Ureter (tissue), 1 donor: ENCODE measurements around the gene SIRPA. TPM values are rescaled to one million over a fixed set of nuclear protein-coding genes. Genes with fewer than 3 reads are reported as not detected.

Experiments
- DNase-seq: peaks from one replicate; pipeline ENCODE4 v3.0.0-alpha.2; 2020; ENCODE audit warnings: low spot score
- total RNA-seq: library from RNA; stranded (reverse); gene quantifications from one replicate; pipeline ENCODE4 v1.2.4, GENCODE V29; 2023
- donor health status: DM: yes; HTN: yes; CAD: no.

SIRPA gene
- total RNA-seq, 1 donor from 2014 or later = 14.5 TPM

GRCh38 chr20:1870792-1871550 lies 24.2 kb upstream of the SIRPA start:
- no peak for DNase-seq

- no peak for DNase-seq
These were observed 23.3 kb upstream of the SIRPA start for GRCh38 chr20:1871807-1872458.

GRCh38 chr20:1872459-1873097 lies 22.6 kb upstream of the SIRPA start:
- no peak for DNase-seq

- no peak for DNase-seq
These were observed 20.6 kb upstream of the SIRPA start for GRCh38 chr20:1874450-1875182.

DNA sequence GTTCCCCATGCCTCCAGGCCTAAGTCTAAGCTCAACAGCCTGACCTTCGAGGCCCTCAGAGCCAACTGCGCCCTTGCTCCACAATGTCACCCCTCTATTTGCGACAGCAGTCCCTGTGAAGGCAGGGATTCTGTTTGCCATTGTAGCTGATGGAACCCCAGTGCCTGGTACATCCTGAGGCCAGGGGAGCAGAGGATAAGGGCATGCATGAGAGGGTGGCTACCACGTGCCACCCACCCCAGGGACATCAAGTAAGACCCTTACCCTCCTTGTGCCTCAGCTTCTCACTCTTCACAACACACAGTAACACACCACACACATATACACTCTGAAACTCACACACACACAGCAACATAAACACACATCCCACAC lies 20.0 kb upstream of the SIRPA start:
- no peak for DNase-seq

DNA sequence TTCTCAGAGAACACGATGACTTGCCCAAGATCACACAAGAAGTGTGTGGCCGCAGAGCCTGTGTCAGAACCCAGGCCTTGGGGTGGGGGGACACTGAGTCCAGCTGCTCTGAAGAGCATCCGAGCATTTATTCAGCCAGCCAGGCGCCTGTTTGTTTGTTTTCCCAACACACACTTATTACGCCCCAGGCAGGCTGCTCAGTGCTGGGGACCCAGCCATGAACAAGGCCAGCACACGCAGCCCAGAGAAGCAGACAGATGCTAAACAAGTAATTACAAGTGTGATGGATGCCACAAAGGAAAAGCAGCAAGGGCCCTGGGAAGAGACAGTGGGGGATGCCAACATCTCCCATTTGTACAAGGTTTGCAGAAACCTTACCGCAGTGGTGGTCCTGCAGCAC lies 19.4 kb upstream of the SIRPA start:
- no peak for DNase-seq

GRCh38 chr20:1876217-1876921 lies 18.8 kb upstream of the SIRPA start:
- DNase-seq = no peak

- DNase-seq = no peak
These were observed 18.1 kb upstream of the SIRPA start for GRCh38 chr20:1876975-1877608.

- DNase-seq = no peak
These were observed 17.5 kb upstream of the SIRPA start for GRCh38 chr20:1877609-1878200.

DNA sequence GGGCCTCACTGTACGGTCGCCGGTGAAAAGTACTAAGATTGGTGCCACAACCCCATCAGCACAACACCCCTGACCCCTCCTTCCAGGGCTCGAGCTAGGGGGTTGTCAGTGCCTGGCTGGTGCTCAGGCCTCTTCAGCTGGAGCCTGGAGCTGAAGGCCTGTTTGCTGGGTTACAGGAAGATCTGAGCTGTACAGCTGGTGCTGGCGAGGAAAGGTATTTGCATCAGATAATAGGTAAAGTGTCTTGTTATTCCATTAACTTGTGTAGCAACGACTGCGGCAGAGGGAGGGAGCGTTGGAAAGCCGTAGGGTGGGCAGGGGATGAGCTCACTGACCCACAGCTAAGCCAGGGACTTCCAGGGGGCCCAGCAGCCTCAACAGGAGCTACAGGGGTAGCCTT lies 15.8 kb upstream of the SIRPA start:
- no peak for DNase-seq

DNA sequence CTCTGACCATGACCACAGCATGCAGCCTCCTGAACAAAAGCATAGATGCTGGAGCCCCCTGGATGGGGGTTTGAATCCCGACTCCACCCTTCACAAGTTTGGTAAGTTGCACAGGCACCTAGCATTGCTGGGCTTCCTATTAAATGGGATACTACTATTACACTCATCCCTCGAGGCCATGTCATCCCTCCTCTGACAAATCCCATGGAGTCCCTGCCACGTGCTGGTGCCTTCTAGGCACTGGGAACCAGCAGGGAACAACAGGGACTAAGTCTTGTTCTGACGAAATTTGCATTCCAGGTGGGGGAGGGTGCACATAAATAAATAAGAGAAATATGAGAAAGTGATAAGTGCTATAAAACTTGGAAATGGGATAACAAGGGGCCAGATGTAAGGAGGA lies 15.3 kb upstream of the SIRPA start:
- DNase-seq = no peak

- no peak for DNase-seq
These were observed 14.5 kb upstream of the SIRPA start for GRCh38 chr20:1880529-1881239.

DNA sequence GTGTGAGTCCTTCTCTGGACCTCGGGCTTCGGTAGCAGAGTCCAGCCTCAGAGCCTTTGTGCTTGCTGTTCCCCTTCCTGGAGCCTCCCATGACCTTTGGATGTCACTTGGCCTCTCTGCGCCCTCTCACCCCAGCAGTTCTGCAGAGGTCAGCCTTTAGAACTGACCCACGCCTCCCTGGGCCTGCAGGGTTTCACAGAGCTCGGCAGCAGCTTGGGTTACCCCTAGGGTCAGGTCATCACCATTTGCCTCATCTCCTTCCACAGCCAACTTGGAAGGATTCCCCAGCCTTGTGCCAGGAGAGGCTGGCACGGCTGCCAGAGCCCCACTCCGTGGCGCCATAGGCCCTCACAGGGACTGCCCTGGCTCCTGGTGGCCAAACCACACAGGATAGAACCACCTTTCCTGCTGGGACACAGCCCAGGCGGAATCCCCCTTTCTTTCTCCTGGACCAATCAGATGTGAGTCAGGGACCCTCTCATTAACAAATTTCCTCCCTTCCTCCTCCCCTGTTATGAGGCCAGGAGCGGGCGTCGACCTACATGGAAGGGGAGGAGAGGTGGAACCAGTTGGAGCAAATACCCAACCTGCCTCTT lies 13.9 kb upstream of the SIRPA start:
- no peak for DNase-seq

- DNase-seq = no peak
These were observed 13.2 kb upstream of the SIRPA start for GRCh38 chr20:1882026-1882425.

DNA sequence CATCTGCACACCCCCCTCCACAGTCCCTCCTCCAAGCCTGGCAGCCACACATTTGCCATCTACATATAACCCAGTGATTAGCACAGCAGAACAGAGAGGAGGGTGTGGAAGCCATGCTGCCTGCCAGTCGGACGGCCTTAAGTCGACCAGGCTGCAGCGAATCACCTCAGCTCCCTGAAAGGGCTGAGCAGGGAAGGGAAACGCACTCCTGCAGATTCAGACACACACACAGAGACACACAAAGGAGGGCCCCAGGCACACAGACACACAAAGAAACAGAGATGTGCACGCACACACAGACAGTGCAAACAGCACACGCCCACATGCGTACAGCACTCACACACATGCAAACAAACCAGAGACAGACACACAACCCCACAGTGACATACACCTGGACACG lies 11.2 kb upstream of the SIRPA start:
- no peak for DNase-seq

DNA sequence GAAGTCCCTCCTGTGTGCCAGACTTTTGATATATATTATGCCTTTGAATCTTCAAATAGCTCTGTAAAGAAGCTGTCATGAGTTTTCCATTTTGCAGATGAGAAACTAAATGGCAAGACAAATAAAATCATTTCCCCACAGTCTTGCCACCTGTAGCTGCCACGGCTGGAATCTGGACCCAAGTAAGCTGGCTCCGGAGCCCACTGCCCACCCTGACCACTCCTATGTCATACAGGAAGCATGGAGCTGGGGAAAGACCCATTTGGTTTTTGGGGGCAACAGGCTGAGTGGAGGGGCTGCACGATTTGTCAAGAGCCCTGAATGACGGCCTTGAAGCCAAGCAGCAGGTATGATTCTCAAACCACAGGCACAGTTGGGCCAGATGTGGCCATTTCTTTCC lies 10.0 kb upstream of the SIRPA start:
- no peak for DNase-seq

GRCh38 chr20:1885940-1886693 lies 9.1 kb upstream of the SIRPA start:
- DNase-seq = no peak

DNA sequence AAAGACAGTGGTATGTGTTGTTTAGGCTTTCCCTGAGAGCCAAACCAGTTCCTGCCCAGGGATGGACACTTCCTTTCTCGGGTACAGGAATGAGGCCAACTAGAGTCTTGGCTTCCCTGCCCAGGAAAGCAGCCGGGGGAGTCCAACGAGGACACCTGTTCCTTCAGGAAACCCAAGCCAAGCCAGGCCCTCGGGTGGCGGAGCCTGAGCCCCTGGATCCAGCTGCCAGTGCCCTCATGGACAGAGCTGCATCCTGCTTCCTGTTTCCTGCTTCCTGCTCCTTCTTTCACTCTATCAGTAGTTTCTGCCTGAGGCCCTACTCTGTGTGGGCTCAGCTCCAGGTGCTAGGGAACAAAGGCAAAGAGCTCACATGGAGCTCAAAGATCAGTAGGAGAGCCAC lies 7.9 kb upstream of the SIRPA start:
- DNase-seq = no peak

DNA sequence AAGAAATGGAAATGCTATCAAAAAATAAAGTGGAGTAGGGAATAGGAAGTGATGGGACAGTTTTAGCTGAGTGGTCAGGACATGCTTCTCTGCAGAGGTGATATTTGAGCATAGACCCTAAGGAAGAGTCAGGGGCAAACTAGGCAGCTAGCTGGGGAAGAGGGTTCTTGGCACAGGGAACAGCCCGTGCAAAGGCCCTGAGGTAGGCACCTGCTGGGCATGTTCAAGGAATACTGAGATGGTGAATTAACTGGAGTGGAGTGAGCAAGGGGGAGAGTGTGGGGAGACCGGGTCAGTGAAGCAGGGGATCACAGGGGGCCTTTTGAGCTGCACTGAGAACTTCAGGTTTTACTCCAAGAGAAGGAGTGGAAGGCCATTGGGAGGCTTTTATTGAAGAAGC lies 7.5 kb upstream of the SIRPA start:
- no peak for DNase-seq
